Measurements from ENCODE around the gene ARHGEF2. TPM values are rescaled to one million over a fixed set of nuclear protein-coding genes. Genes with fewer than 3 reads are reported as not detected.

The ARHGEF2 gene
- total and polyA plus RNA-seq, 9 of the 15 experiments (the other 6 are each of a cell fraction or from before 2014, with no cell fraction given), result 7.1 to 162 (median 62.2) TPM

DNA sequence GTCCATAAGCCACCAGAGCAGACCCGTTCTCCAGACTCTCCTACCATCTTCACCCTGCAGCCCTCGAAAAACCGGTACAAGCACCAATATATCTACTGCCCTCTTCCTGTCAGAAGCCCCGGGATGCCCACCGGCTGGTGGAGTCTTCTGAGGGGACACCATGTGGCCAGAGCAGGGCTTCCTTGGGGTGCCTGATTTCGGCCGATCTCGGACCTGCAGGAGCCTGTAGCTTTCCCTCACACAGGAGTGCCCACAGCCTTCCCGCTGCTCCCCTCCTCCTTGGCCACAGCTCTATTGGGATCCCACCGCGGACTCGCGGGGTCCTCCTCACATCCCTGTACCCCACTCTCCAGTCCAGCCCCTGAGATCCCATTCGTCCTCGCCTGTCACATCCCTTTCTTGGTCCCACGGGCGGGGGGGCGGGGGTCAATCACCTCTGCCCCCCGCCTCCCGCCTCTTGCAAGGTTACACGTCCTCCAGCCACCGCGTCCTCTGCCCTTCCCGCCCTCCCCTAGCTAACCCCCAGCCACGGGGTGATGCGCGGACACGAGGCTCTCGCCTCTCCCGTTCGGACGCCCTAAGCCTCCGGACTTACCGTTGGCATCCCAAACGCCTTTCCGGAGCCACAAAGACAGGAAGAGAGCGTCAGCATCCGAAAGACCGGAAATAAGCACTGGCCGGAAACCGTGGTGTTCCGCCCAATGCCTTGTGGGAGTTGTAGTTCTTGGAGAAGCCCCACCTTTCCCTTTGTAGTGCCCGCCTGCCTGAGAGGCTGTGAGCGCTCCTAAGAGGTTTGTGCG lies 42.1 kb upstream of the ARHGEF2 start, which contains the start of gene SSR2 (continued):
- no peak for TF ChIP-seq EWSR1 (IDR thresholded peaks at IDR 0.05; ENCODE audit: borderline replicate concordance, low read depth, partially characterized antibody)
- no peak for TF ChIP-seq SAP30 (IDR thresholded peaks at IDR 0.05; ENCODE audit: borderline replicate concordance, insufficient read depth, low read depth, low read length, poor library complexity, severe bottlenecking)
- TF ChIP-seq, protein P1, sequence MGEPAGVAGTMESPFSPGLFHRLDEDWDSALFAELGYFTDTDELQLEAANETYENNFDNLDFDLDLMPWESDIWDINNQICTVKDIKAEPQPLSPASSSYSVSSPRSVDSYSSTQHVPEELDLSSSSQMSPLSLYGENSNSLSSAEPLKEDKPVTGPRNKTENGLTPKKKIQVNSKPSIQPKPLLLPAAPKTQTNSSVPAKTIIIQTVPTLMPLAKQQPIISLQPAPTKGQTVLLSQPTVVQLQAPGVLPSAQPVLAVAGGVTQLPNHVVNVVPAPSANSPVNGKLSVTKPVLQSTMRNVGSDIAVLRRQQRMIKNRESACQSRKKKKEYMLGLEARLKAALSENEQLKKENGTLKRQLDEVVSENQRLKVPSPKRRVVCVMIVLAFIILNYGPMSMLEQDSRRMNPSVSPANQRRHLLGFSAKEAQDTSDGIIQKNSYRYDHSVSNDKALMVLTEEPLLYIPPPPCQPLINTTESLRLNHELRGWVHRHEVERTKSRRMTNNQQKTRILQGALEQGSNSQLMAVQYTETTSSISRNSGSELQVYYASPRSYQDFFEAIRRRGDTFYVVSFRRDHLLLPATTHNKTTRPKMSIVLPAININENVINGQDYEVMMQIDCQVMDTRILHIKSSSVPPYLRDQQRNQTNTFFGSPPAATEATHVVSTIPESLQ (CRISPR knock-in tag; IDR thresholded peaks at IDR 0.05), result no peak
- TF ChIP-seq GTF2E2 (tag; IDR thresholded peaks at IDR 0.05), result no peak
- peak; percentile 54; the same call in 1 of the 2 replicates for TF ChIP-seq MBD2 (IDR thresholded peaks at IDR 0.05; ENCODE audit: borderline replicate concordance, low read depth)
- no peak for TF ChIP-seq ZNF395 (CRISPR knock-in tag; IDR thresholded peaks at IDR 0.05)
- no peak for TF ChIP-seq U2AF2 (optimal IDR thresholded peaks at IDR 0.05; ENCODE audit: low read depth, low read length)
- TF ChIP-seq, protein P2, sequence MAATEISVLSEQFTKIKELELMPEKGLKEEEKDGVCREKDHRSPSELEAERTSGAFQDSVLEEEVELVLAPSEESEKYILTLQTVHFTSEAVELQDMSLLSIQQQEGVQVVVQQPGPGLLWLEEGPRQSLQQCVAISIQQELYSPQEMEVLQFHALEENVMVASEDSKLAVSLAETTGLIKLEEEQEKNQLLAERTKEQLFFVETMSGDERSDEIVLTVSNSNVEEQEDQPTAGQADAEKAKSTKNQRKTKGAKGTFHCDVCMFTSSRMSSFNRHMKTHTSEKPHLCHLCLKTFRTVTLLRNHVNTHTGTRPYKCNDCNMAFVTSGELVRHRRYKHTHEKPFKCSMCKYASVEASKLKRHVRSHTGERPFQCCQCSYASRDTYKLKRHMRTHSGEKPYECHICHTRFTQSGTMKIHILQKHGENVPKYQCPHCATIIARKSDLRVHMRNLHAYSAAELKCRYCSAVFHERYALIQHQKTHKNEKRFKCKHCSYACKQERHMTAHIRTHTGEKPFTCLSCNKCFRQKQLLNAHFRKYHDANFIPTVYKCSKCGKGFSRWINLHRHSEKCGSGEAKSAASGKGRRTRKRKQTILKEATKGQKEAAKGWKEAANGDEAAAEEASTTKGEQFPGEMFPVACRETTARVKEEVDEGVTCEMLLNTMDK (IDR thresholded peaks at IDR 0.05; ENCODE audit: borderline replicate concordance, insufficient read depth, low read depth, low read length, poor library complexity, severe bottlenecking), result no peak
- TF ChIP-seq MAZ (CRISPR knock-in tag; conservative IDR thresholded peaks at IDR 0.05 in 1 of 2, IDR thresholded peaks at IDR 0.05 in 1 of 2), result peak in 1 of 2 experiments; percentile 10; a peak in 3 of 4 replicates
- peak; percentile 48 for TF ChIP-seq RBBP5 (IDR thresholded peaks at IDR 0.05; ENCODE audit: borderline replicate concordance, insufficient read depth, low read length, poor library complexity, severe bottlenecking)
- no peak for TF ChIP-seq ZNF644 (tag; IDR thresholded peaks at IDR 0.05; ENCODE audit: low read depth)
- TF ChIP-seq CHD4 (IDR thresholded peaks at IDR 0.05; ENCODE audit: insufficient read depth, insufficient replicate concordance, low read depth, low read length, poor library complexity, severe bottlenecking), result no peak
- TF ChIP-seq ZNF699 (CRISPR knock-in tag; IDR thresholded peaks at IDR 0.05; ENCODE audit: insufficient replicate concordance), result no peak
- TF ChIP-seq, protein P3, sequence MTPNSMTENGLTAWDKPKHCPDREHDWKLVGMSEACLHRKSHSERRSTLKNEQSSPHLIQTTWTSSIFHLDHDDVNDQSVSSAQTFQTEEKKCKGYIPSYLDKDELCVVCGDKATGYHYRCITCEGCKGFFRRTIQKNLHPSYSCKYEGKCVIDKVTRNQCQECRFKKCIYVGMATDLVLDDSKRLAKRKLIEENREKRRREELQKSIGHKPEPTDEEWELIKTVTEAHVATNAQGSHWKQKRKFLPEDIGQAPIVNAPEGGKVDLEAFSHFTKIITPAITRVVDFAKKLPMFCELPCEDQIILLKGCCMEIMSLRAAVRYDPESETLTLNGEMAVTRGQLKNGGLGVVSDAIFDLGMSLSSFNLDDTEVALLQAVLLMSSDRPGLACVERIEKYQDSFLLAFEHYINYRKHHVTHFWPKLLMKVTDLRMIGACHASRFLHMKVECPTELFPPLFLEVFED (CRISPR knock-in tag; conservative IDR thresholded peaks at IDR 0.05), result no peak
- peak; percentile 48; the same call in 1 of the 2 replicates for TF ChIP-seq PKNOX1 (IDR thresholded peaks at IDR 0.05)
- TF ChIP-seq EHMT2 (IDR thresholded peaks at IDR 0.05), result no peak
- no peak for TF ChIP-seq ZNF23 (CRISPR knock-in tag; IDR thresholded peaks at IDR 0.05)

All from K562 (cell line).